GM23338 (cell line): ENCODE measurements around the gene EFCAB12. TPM values are rescaled to one million over a fixed set of nuclear protein-coding genes. Genes with fewer than 3 reads are reported as not detected.

Source experiments
- ATAC-seq: fragments of 200-7000 bp; cut with Tn5 transposase; 3 replicates; pipeline ENCODE4 v1.9.1; 2020
- DNase-seq: peaks from one replicate; pipeline ENCODE4 v3.0.0-alpha.2; 2015; ENCODE audit warnings: low spot score
- H2AFZ ChIP-seq: fragments of 200-600 bp; sonication (generic); 2 replicates; pipeline ENCODE4 v1.8.0; 2016; ENCODE audit warnings: antibody characterized with exemption, mild to moderate bottlenecking, moderate library complexity
- H3F3A ChIP-seq: fragments of 200-600 bp; sonication (generic); replicated peaks from 2 replicates; pipeline ENCODE4 v1.8.0; 2017; ENCODE audit warnings: antibody characterized with exemption, mixed run types, low read depth
- H3K27ac ChIP-seq: fragments of 200-600 bp; sonication (generic); 2 replicates; pipeline ENCODE4 v1.6.1; 2016; ENCODE audit warnings: low read depth
- H3K27me3 ChIP-seq: fragments of 200-600 bp; sonication (generic); 2 replicates; pipeline ENCODE4 v1.8.0; 2016; ENCODE audit warnings: mild to moderate bottlenecking, mixed run types, moderate library complexity; ENCODE audit not compliant: insufficient read depth
- H3K36me3 ChIP-seq: fragments of 200-600 bp; sonication (generic); 2 replicates; pipeline ENCODE4 v1.8.0; 2016; ENCODE audit warnings: mild to moderate bottlenecking; ENCODE audit not compliant: insufficient read depth
- H3K4me1 ChIP-seq: fragments of 200-600 bp; sonication (generic); 2 replicates; pipeline ENCODE4 v1.8.0; 2016; ENCODE audit warnings: mild to moderate bottlenecking, moderate library complexity; ENCODE audit not compliant: insufficient read depth
- H3K4me2 ChIP-seq: fragments of 200-600 bp; sonication (generic); 2 replicates; pipeline ENCODE4 v1.7.1; 2017; ENCODE audit warnings: mixed run types
- H3K4me3 ChIP-seq: fragments of 200-600 bp; sonication (generic); 2 replicates; pipeline ENCODE4 v1.6.1; 2016; ENCODE audit warnings: mixed run types
- H3K79me2 ChIP-seq: fragments of 200-600 bp; sonication (generic); replicated peaks from 2 replicates; pipeline ENCODE4 v1.8.0; 2017; ENCODE audit warnings: mild to moderate bottlenecking; ENCODE audit not compliant: insufficient read depth
- H3K9me2 ChIP-seq: fragments of 200-600 bp; sonication (generic); 2 replicates; pipeline ENCODE4 v1.8.0; 2017; ENCODE audit not compliant: insufficient read depth
- H4K20me1 ChIP-seq: fragments of 200-600 bp; sonication (generic); replicated peaks from 2 replicates; pipeline ENCODE4 v1.8.0; 2017; ENCODE audit warnings: mild to moderate bottlenecking; ENCODE audit not compliant: insufficient read depth
- H3K27ac Mint-ChIP-seq: 2 replicates; pipeline ENCODE4 v1.8.0; 2020; ENCODE audit warnings: inconsistent platforms, mild to moderate bottlenecking, moderate library complexity, mixed read lengths
- H3K27me3 Mint-ChIP-seq: 3 replicates; pipeline ENCODE4 v1.8.0; 2022; ENCODE audit warnings: low read depth, mild to moderate bottlenecking, moderate library complexity, mixed read lengths, inconsistent platforms; ENCODE audit not compliant: insufficient read depth, poor library complexity
- H3K36me3 Mint-ChIP-seq: 3 replicates; pipeline ENCODE4 v1.8.0; 2021; ENCODE audit warnings: low read depth, mild to moderate bottlenecking, inconsistent platforms, moderate library complexity, mixed read lengths
- H3K4me1 Mint-ChIP-seq: 3 replicates; pipeline ENCODE4 v1.8.0; 2020; ENCODE audit warnings: mild to moderate bottlenecking, inconsistent platforms, mixed read lengths
- H3K4me3 Mint-ChIP-seq: 3 replicates; pipeline ENCODE4 v1.8.0; 2021; ENCODE audit warnings: moderate library complexity, mild to moderate bottlenecking, inconsistent platforms, mixed read lengths
- H3K9me3 Mint-ChIP-seq: 3 replicates; pipeline ENCODE4 v1.8.0; 2020; ENCODE audit warnings: moderate library complexity, mild to moderate bottlenecking, inconsistent platforms, mixed read lengths
- CREB1 ChIP-seq: fragments of 250-450 bp; sonication (Bioruptor Pico); IDR thresholded peaks from 2 replicates; pipeline ENCODE4 v1.5.0; 2020; ENCODE audit warnings: low read depth, mild to moderate bottlenecking, moderate library complexity
- EZH2phosphoT487 ChIP-seq: fragments of 200-600 bp; sonication (generic); IDR thresholded peaks from one replicate; pipeline ENCODE4 v1.8.1; 2018; ENCODE audit warnings: antibody characterized with exemption; ENCODE audit not compliant: unreplicated experiment
- JUNB ChIP-seq: IDR thresholded peaks from one replicate; pipeline ENCODE4 v1.6.1; 2016; ENCODE audit warnings: antibody characterized with exemption; ENCODE audit not compliant: unreplicated experiment
- POLR2AphosphoS5 ChIP-seq: IDR thresholded peaks from 2 replicates; pipeline ENCODE4 v1.6.1; 2016; ENCODE audit warnings: antibody characterized with exemption, low read depth
- STAT1 ChIP-seq: IDR thresholded peaks from one replicate; pipeline ENCODE4 v1.6.1; 2016; ENCODE audit warnings: antibody characterized with exemption; ENCODE audit not compliant: unreplicated experiment
- ZNF331 ChIP-seq: fragments of 250-450 bp; sonication (Bioruptor Pico); IDR thresholded peaks from 2 replicates; pipeline ENCODE4 v1.5.0; 2020; ENCODE audit warnings: low read depth, mild to moderate bottlenecking, moderate library complexity
- polyA plus RNA-seq: library from polyadenylated mRNA; unstranded; fragments of >200 nt; fragmentation: Nextera tagmentation; extraction: Ambion mirVana; gene quantifications from 2 replicates; pipeline ENCODE4 v1.2.1, GENCODE V29; 2016
- total RNA-seq: library from RNA; depleted of rRNA; stranded (reverse); fragments of >200 nt; shearing (Covaris generic); gene quantifications from 2 replicates; pipeline ENCODE4 v1.2.3, GENCODE V29; 2014
- TF ChIP-seq, protein P1 (sequence below): IDR thresholded peaks from 2 replicates; pipeline ENCODE4 v1.6.1; 2016; ENCODE audit warnings: antibody characterized with exemption
- TF ChIP-seq, protein P2 (sequence below): fragments of 250-450 bp; sonication (Bioruptor Pico); IDR thresholded peaks from 2 replicates; pipeline ENCODE4 v1.5.0; 2020; ENCODE audit warnings: mild to moderate bottlenecking, moderate library complexity

Gene EFCAB12
- total and polyA plus RNA-seq, 2 experiments from 2014 or later, result 0.24 to 0.65 TPM

DNA sequence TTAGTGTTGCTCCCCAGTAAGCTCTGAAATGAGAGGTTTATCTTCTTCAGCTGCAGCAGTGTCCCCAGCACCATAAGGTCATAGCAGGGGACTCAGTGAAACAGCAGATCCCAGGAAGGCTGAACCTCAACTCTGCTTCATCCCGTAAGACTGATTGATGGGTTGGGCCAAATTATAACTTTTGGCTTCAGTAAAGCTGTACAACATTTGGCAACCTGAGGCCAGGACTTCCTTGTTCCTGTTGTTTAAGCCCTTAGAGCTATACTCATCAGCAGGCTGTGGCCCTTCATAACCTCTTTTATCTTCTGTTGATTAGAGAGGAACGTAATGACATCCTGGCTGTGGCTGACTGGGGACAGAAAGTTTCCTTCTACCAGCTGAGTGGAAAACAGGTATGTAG, 40.6 kb upstream of the EFCAB12 start:
- Mint-ChIP-seq H3K4me3 (no peak overlapping the region), H3K9me3 (no peaks in the 10 kb centered on the region), H3K4me1 (no peaks in the 10 kb centered on the region), H3K27ac (no peak overlapping the region), H3K36me3 (peaks cover 8% of the 10 kb centered on the region; the same call in 2 of the 3 replicates), H3K27me3 (no peaks in the 10 kb centered on the region)
- no peaks in the 10 kb centered on the region; the same call in 1 of the 2 replicates for H4K20me1 ChIP-seq
- no peak for ATAC-seq
- no peaks in the 10 kb centered on the region for H3K79me2 ChIP-seq
- no peak overlapping the region for H3K4me2 ChIP-seq
- no peaks in the 10 kb centered on the region for H3K27me3 ChIP-seq
- peaks cover 3% of the 10 kb centered on the region; the same call in 1 of the 2 replicates for H3K36me3 ChIP-seq
- H3K27ac ChIP-seq, result no peak overlapping the region
- H3K4me1 ChIP-seq, result no peaks in the 10 kb centered on the region
- no peak for DNase-seq
- no peak overlapping the region for H3K4me3 ChIP-seq
- H3F3A ChIP-seq, result no peaks in the 10 kb centered on the region
- no peak for TF ChIP-seq POLR2AphosphoS5
- TF ChIP-seq STAT1, result no peak
- TF ChIP-seq JUNB, result no peak
- no peak for TF ChIP-seq EZH2phosphoT487
- TF ChIP-seq, protein P1, sequence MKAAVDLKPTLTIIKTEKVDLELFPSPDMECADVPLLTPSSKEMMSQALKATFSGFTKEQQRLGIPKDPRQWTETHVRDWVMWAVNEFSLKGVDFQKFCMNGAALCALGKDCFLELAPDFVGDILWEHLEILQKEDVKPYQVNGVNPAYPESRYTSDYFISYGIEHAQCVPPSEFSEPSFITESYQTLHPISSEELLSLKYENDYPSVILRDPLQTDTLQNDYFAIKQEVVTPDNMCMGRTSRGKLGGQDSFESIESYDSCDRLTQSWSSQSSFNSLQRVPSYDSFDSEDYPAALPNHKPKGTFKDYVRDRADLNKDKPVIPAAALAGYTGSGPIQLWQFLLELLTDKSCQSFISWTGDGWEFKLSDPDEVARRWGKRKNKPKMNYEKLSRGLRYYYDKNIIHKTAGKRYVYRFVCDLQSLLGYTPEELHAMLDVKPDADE, result no peak
- TF ChIP-seq, protein P2, sequence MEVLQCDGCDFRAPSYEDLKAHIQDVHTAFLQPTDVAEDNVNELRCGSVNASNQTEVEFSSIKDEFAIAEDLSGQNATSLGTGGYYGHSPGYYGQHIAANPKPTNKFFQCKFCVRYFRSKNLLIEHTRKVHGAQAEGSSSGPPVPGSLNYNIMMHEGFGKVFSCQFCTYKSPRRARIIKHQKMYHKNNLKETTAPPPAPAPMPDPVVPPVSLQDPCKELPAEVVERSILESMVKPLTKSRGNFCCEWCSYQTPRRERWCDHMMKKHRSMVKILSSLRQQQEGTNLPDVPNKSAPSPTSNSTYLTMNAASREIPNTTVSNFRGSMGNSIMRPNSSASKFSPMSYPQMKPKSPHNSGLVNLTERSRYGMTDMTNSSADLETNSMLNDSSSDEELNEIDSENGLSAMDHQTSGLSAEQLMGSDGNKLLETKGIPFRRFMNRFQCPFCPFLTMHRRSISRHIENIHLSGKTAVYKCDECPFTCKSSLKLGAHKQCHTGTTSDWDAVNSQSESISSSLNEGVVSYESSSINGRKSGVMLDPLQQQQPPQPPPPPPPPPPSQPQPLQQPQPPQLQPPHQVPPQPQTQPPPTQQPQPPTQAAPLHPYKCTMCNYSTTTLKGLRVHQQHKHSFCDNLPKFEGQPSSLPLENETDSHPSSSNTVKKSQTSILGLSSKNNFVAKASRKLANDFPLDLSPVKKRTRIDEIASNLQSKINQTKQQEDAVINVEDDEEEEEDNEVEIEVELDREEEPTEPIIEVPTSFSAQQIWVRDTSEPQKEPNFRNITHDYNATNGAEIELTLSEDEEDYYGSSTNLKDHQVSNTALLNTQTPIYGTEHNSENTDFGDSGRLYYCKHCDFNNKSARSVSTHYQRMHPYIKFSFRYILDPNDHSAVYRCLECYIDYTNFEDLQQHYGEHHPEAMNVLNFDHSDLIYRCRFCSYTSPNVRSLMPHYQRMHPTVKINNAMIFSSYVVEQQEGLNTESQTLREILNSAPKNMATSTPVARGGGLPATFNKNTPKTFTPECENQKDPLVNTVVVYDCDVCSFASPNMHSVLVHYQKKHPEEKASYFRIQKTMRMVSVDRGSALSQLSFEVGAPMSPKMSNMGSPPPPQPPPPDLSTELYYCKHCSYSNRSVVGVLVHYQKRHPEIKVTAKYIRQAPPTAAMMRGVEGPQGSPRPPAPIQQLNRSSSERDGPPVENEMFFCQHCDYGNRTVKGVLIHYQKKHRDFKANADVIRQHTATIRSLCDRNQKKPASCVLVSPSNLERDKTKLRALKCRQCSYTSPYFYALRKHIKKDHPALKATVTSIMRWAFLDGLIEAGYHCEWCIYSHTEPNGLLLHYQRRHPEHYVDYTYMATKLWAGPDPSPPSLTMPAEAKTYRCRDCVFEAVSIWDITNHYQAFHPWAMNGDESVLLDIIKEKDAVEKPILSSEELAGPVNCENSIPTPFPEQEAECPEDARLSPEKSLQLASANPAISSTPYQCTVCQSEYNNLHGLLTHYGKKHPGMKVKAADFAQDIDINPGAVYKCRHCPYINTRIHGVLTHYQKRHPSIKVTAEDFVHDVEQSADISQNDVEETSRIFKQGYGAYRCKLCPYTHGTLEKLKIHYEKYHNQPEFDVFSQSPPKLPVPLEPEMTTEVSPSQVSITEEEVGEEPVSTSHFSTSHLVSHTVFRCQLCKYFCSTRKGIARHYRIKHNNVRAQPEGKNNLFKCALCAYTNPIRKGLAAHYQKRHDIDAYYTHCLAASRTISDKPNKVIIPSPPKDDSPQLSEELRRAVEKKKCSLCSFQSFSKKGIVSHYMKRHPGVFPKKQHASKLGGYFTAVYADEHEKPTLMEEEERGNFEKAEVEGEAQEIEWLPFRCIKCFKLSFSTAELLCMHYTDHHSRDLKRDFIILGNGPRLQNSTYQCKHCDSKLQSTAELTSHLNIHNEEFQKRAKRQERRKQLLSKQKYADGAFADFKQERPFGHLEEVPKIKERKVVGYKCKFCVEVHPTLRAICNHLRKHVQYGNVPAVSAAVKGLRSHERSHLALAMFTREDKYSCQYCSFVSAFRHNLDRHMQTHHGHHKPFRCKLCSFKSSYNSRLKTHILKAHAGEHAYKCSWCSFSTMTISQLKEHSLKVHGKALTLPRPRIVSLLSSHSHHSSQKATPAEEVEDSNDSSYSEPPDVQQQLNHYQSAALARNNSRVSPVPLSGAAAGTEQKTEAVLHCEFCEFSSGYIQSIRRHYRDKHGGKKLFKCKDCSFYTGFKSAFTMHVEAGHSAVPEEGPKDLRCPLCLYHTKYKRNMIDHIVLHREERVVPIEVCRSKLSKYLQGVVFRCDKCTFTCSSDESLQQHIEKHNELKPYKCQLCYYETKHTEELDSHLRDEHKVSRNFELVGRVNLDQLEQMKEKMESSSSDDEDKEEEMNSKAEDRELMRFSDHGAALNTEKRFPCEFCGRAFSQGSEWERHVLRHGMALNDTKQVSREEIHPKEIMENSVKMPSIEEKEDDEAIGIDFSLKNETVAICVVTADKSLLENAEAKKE (CRISPR knock-in tag), result no peak
- TF ChIP-seq ZNF331 (CRISPR knock-in tag), result no peak
- no peak for TF ChIP-seq CREB1 (CRISPR knock-in tag)
- no peak overlapping the region for H2AFZ ChIP-seq
- no peaks in the 10 kb centered on the region for H3K9me2 ChIP-seq
